HepG2 (cell line): ENCODE data around the gene MTHFD1. TPM values are rescaled to one million over a fixed set of nuclear protein-coding genes. Genes with fewer than 3 reads are reported as not detected.

Source experiments
- HDAC1 ChIP-seq: sonication (generic); formaldehyde crosslinking; IDR thresholded peaks from 2 replicates; pipeline ENCODE4 v1.5.1; 2020; ENCODE audit warnings: mild to moderate bottlenecking, missing genetic modification reagents
- HNRNPL ChIP-seq: fragments of 200-400 bp; formaldehyde crosslinking; IDR thresholded peaks from 2 replicates; pipeline ENCODE4 v1.6.1; 2017; ENCODE audit warnings: mild to moderate bottlenecking, low read depth, low read length
- JARID2 ChIP-seq: sonication (generic); formaldehyde crosslinking; IDR thresholded peaks from 2 replicates; pipeline ENCODE4 v1.8.1; 2023; ENCODE audit warnings: missing genetic modification reagents, inconsistent platforms; ENCODE audit not compliant: insufficient replicate concordance
- LCORL ChIP-seq, 2 experiments: fragments of 450-650 bp in 1 of 2; sonication (generic) in 1 of 2; formaldehyde crosslinking in 1 of 2; IDR thresholded peaks; 2 replicates each; pipeline versions ENCODE4 v1.5.0 to v1.6.1; 2017 to 2020; ENCODE audit warnings: antibody characterized with exemption in 1 of 2, missing genetic modification reagents in 1 of 2
- MATR3 ChIP-seq: sonication (generic); formaldehyde crosslinking; IDR thresholded peaks from 2 replicates; pipeline ENCODE4 v1.4.0; 2020; ENCODE audit warnings: missing genetic modification reagents
- MIER2 ChIP-seq: IDR thresholded peaks from 2 replicates; pipeline ENCODE4 v1.6.1; 2016; ENCODE audit warnings: missing biosample characterization, missing genetic modification reagents
- MIER3 ChIP-seq: IDR thresholded peaks from 2 replicates; pipeline ENCODE4 v1.6.1; 2016; ENCODE audit warnings: missing compliant biosample characterization, borderline replicate concordance
- ZFYVE20 ChIP-seq: sonication (generic); formaldehyde crosslinking; IDR thresholded peaks from 2 replicates; pipeline ENCODE4 v1.8.0; 2023; ENCODE audit warnings: low read depth, mild to moderate bottlenecking, moderate library complexity, missing genetic modification reagents, borderline replicate concordance
- ZNF224 ChIP-seq: sonication (generic); formaldehyde crosslinking; IDR thresholded peaks from 2 replicates; pipeline ENCODE4 v1.5.0; 2020; ENCODE audit warnings: mild to moderate bottlenecking, missing genetic modification reagents
- ZNF317 ChIP-seq: sonication (generic); formaldehyde crosslinking; IDR thresholded peaks from 2 replicates; pipeline ENCODE4 v1.5.0; 2020; ENCODE audit warnings: mild to moderate bottlenecking, missing genetic modification reagents
- ZNF33A ChIP-seq: sonication (generic); formaldehyde crosslinking; IDR thresholded peaks from 2 replicates; pipeline ENCODE4 v1.5.1; 2020; ENCODE audit warnings: missing genetic modification reagents, mild to moderate bottlenecking, moderate library complexity, borderline replicate concordance
- ZNF781 ChIP-seq: sonication (generic); formaldehyde crosslinking; IDR thresholded peaks from 2 replicates; pipeline ENCODE4 v1.5.1; 2020; ENCODE audit warnings: borderline replicate concordance, mild to moderate bottlenecking, missing genetic modification reagents; ENCODE audit errors: not compliant biosample characterization
- polyA plus RNA-seq, 8 experiments: library from polyadenylated mRNA; depleted of rRNA in 3 of 8; stranded (reverse) in 7 of 8; unstranded in 1 of 8; fragments of >200 nt; fragmentation: Illumina TruSeq in 4 of 8; extraction: Trizol in 4 of 8; gene quantifications; 2 replicates each; pipeline versions ENCODE4 v1.2.1 to v1.2.3, GENCODE V29; 2011 to 2016; ENCODE audit warnings: low read depth in 4 of 8, missing spikeins in 1 of 8, mixed read lengths in 1 of 8; ENCODE audit not compliant: insufficient read depth in 1 of 8
- total RNA-seq, 5 experiments: library from RNA; depleted of rRNA; stranded (reverse); fragments of >200 nt; fragmentation: Illumina TruSeq; extraction: Trizol; gene quantifications; 2 replicates each; pipeline ENCODE4 v1.2.3, GENCODE V29; 2016; ENCODE audit warnings: low read depth in 1 of 5
- TF ChIP-seq, protein P1 (sequence below): sonication (generic); formaldehyde crosslinking; conservative IDR thresholded peaks from 2 replicates; pipeline ENCODE4 v1.8.0; 2022; ENCODE audit warnings: mild to moderate bottlenecking, moderate library complexity, missing genetic modification reagents
- TF ChIP-seq, protein P2 (sequence below): sonication (generic); formaldehyde crosslinking; IDR thresholded peaks from 2 replicates; pipeline ENCODE4 v1.5.0; 2020; ENCODE audit warnings: missing genetic modification reagents, mild to moderate bottlenecking, borderline replicate concordance
- TF ChIP-seq, protein P3 (sequence below): IDR thresholded peaks from 2 replicates; pipeline ENCODE4 v1.6.1; 2016; ENCODE audit warnings: low read depth, borderline replicate concordance
- TF ChIP-seq, protein P4 (sequence below): sonication (generic); formaldehyde crosslinking; conservative IDR thresholded peaks from 2 replicates; pipeline ENCODE4 v1.8.1; 2023; ENCODE audit warnings: missing genetic modification reagents
- TF ChIP-seq, protein P5 (sequence below): sonication (generic); formaldehyde crosslinking; IDR thresholded peaks from 2 replicates; pipeline ENCODE4 v1.5.1; 2020; ENCODE audit warnings: missing genetic modification reagents, mild to moderate bottlenecking, borderline replicate concordance
- TF ChIP-seq, protein P6 (sequence below): IDR thresholded peaks from 2 replicates; pipeline ENCODE4 v1.6.1; 2012; ENCODE audit warnings: inconsistent platforms
- TF ChIP-seq, protein P7 (sequence below): IDR thresholded peaks from 2 replicates; pipeline ENCODE4 v1.6.1; 2016

The MTHFD1 gene
- total and polyA plus RNA-seq, 2 of the 13 experiments (the other 11 are each of a cell fraction or from before 2014, with no cell fraction given): 31.0 to 106 TPM

DNA sequence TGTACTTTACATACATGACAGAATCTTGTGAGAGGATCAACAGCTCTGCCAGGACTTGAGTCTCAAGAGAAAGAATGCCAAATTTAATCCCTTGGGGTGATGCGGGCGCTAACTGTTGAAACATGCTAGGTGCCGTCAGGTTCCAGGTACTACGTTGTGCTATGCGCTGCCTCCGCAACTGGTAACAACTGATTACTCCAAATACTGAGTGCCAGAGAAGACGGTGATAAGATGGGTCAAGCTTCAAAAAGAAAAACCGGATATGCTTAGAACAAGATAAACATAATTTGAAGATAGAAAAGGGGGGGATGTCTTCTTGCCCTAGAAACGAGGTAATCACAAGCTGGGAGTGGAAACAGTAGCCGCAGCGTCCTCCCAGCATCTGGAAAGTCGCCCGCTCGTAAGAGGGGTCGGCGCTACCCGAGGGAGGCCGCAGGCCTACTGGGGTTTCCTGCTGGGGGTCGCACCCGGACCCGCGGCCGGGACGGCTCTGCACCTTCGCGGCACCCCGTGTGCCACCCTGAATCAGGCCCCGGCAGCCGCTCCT lies 114.8 kb downstream of the MTHFD1 start (continued):
- TF ChIP-seq HNRNPL: 0 out of 2 replicates have a peak, but pooled peaks have one; percentile 33
- TF ChIP-seq, protein P1, sequence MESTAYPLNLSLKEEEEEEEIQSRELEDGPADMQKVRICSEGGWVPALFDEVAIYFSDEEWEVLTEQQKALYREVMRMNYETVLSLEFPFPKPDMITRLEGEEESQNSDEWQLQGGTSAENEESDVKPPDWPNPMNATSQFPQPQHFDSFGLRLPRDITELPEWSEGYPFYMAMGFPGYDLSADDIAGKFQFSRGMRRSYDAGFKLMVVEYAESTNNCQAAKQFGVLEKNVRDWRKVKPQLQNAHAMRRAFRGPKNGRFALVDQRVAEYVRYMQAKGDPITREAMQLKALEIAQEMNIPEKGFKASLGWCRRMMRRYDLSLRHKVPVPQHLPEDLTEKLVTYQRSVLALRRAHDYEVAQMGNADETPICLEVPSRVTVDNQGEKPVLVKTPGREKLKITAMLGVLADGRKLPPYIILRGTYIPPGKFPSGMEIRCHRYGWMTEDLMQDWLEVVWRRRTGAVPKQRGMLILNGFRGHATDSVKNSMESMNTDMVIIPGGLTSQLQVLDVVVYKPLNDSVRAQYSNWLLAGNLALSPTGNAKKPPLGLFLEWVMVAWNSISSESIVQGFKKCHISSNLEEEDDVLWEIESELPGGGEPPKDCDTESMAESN: 0 out of 2 replicates have a peak, but pooled peaks have one; percentile 3
- TF ChIP-seq ZNF224 (CRISPR knock-in tag): peak; percentile 29; the same call in 1 of the 2 replicates
- TF ChIP-seq, protein P2, sequence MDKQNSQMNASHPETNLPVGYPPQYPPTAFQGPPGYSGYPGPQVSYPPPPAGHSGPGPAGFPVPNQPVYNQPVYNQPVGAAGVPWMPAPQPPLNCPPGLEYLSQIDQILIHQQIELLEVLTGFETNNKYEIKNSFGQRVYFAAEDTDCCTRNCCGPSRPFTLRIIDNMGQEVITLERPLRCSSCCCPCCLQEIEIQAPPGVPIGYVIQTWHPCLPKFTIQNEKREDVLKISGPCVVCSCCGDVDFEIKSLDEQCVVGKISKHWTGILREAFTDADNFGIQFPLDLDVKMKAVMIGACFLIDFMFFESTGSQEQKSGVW (CRISPR knock-in tag): no peak
- peak; percentile 24 for TF ChIP-seq JARID2 (CRISPR knock-in tag)
- TF ChIP-seq ZNF781 (CRISPR knock-in tag): no peak
- TF ChIP-seq, protein P3, sequence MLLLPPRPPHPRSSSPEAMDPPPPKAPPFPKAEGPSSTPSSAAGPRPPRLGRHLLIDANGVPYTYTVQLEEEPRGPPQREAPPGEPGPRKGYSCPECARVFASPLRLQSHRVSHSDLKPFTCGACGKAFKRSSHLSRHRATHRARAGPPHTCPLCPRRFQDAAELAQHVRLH (CRISPR knock-in tag): no peak
- TF ChIP-seq ZNF317 (CRISPR knock-in tag): 0 out of 2 replicates have a peak, but pooled peaks have one; percentile 56
- TF ChIP-seq, protein P4, sequence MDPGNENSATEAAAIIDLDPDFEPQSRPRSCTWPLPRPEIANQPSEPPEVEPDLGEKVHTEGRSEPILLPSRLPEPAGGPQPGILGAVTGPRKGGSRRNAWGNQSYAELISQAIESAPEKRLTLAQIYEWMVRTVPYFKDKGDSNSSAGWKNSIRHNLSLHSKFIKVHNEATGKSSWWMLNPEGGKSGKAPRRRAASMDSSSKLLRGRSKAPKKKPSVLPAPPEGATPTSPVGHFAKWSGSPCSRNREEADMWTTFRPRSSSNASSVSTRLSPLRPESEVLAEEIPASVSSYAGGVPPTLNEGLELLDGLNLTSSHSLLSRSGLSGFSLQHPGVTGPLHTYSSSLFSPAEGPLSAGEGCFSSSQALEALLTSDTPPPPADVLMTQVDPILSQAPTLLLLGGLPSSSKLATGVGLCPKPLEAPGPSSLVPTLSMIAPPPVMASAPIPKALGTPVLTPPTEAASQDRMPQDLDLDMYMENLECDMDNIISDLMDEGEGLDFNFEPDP: 0 out of 2 replicates have a peak, but pooled peaks have one; percentile 8
- TF ChIP-seq HDAC1 (CRISPR knock-in tag): no peak
- no peak for TF ChIP-seq LCORL (IDR thresholded peaks at IDR 0.05)
- no peak for TF ChIP-seq LCORL (CRISPR knock-in tag; IDR thresholded peaks at IDR 0.05)
- TF ChIP-seq, protein P5, sequence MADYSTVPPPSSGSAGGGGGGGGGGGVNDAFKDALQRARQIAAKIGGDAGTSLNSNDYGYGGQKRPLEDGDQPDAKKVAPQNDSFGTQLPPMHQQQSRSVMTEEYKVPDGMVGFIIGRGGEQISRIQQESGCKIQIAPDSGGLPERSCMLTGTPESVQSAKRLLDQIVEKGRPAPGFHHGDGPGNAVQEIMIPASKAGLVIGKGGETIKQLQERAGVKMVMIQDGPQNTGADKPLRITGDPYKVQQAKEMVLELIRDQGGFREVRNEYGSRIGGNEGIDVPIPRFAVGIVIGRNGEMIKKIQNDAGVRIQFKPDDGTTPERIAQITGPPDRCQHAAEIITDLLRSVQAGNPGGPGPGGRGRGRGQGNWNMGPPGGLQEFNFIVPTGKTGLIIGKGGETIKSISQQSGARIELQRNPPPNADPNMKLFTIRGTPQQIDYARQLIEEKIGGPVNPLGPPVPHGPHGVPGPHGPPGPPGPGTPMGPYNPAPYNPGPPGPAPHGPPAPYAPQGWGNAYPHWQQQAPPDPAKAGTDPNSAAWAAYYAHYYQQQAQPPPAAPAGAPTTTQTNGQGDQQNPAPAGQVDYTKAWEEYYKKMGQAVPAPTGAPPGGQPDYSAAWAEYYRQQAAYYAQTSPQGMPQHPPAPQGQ (CRISPR knock-in tag): no peak
- no peak for TF ChIP-seq MIER2 (CRISPR knock-in tag)
- peak; percentile 83; the same call in 1 of the 2 replicates for TF ChIP-seq ZNF33A
- TF ChIP-seq, protein P6, sequence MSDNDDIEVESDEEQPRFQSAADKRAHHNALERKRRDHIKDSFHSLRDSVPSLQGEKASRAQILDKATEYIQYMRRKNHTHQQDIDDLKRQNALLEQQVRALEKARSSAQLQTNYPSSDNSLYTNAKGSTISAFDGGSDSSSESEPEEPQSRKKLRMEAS: no peak
- TF ChIP-seq MATR3 (CRISPR knock-in tag): no peak
- TF ChIP-seq ZFYVE20 (CRISPR knock-in tag): no peak
- TF ChIP-seq, protein P7, sequence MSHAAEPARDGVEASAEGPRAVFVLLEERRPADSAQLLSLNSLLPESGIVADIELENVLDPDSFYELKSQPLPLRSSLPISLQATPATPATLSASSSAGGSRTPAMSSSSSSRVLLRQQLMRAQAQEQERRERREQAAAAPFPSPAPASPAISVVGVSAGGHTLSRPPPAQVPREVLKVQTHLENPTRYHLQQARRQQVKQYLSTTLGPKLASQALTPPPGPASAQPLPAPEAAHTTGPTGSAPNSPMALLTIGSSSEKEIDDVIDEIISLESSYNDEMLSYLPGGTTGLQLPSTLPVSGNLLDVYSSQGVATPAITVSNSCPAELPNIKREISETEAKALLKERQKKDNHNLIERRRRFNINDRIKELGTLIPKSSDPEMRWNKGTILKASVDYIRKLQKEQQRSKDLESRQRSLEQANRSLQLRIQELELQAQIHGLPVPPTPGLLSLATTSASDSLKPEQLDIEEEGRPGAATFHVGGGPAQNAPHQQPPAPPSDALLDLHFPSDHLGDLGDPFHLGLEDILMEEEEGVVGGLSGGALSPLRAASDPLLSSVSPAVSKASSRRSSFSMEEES: no peak
- no peak for TF ChIP-seq MIER3 (CRISPR knock-in tag)
